Trophoblast cell (in vitro differentiated cells and primary cell): ENCODE measurements around the gene MBD3L2B.
A peak's percentile ranks its signal among the peaks of the same experiment; 100 is the strongest.
"Not testable (repeated sequence)": the region's sequence is repeated elsewhere in the genome, so short reads cannot be mapped to it uniquely, and the experiment has no call there.

ENCODE experiments used
- DNase-seq, 2 donors: peaks; one replicate each; pipeline ENCODE4 v3.0.0-alpha.2; 2016
- H2AFZ ChIP-seq: 2 replicates; pipeline ENCODE4 v1.6.1; 2013; ENCODE audit warnings: low read length, moderate library complexity, mild to moderate bottlenecking; ENCODE audit not compliant: insufficient read depth, poor library complexity
- H2AK5ac ChIP-seq: 2 replicates; pipeline ENCODE4 v1.6.1; 2013; ENCODE audit warnings: mild to moderate bottlenecking, low read length
- H2BK120ac ChIP-seq: 2 replicates; pipeline ENCODE4 v1.6.1; 2013; ENCODE audit warnings: low read length, mild to moderate bottlenecking, moderate library complexity; ENCODE audit not compliant: insufficient read depth, poor library complexity
- H2BK12ac ChIP-seq: 2 replicates; pipeline ENCODE4 v1.6.1; 2013; ENCODE audit warnings: mild to moderate bottlenecking, low read length, moderate library complexity
- H2BK5ac ChIP-seq: 2 replicates; pipeline ENCODE4 v1.6.1; 2013; ENCODE audit warnings: low read length, low read depth, moderate library complexity, mild to moderate bottlenecking; ENCODE audit not compliant: poor library complexity
- H3K14ac ChIP-seq: 2 replicates; pipeline ENCODE4 v1.6.1; 2013; ENCODE audit warnings: mild to moderate bottlenecking, low read length
- H3K18ac ChIP-seq: 2 replicates; pipeline ENCODE4 v1.6.1; 2013; ENCODE audit warnings: mild to moderate bottlenecking, low read length
- H3K23ac ChIP-seq: 2 replicates; pipeline ENCODE4 v1.6.1; 2013; ENCODE audit warnings: low read length
- H3K27ac ChIP-seq: 2 replicates; pipeline ENCODE4 v1.5.1; 2013; ENCODE audit warnings: low read depth, mild to moderate bottlenecking, inconsistent platforms, low read length, moderate library complexity
- H3K27me3 ChIP-seq: 2 replicates; pipeline ENCODE4 v1.6.1; 2013; ENCODE audit warnings: inconsistent platforms, mild to moderate bottlenecking, low read length, moderate library complexity; ENCODE audit not compliant: insufficient read depth
- H3K36me3 ChIP-seq, 2 experiments: 1 replicate in 1 of 2; 2 replicates in 1 of 2; pipeline ENCODE4 v1.6.1; 2013; ENCODE audit warnings: low read length in 2 of 2, mild to moderate bottlenecking in 2 of 2, moderate library complexity in 1 of 2; ENCODE audit not compliant: insufficient read depth in 2 of 2, control insufficient read depth in 1 of 2
- H3K4ac ChIP-seq: 2 replicates; pipeline ENCODE4 v1.6.1; 2013; ENCODE audit warnings: low read depth, mild to moderate bottlenecking, low read length, moderate library complexity
- H3K4me1 ChIP-seq, 2 experiments: 1 replicate in 1 of 2; 2 replicates in 1 of 2; pipeline ENCODE4 v1.6.1; 2013; ENCODE audit warnings: low read length in 2 of 2, mild to moderate bottlenecking in 2 of 2, moderate library complexity in 1 of 2; ENCODE audit not compliant: insufficient read depth in 2 of 2, control insufficient read depth in 1 of 2
- H3K4me2 ChIP-seq: 2 replicates; pipeline ENCODE4 v1.6.1; 2013; ENCODE audit warnings: inconsistent platforms, mild to moderate bottlenecking, low read length, moderate library complexity
- H3K4me3 ChIP-seq: 2 replicates; pipeline ENCODE4 v1.5.1; 2013; ENCODE audit warnings: mild to moderate bottlenecking, low read depth, low read length, inconsistent platforms
- H3K79me1 ChIP-seq: one replicate; pipeline ENCODE4 v1.6.1; 2013; ENCODE audit warnings: low read length
- H3K79me2 ChIP-seq: 2 replicates; pipeline ENCODE4 v1.6.1; 2013; ENCODE audit warnings: low read length, mild to moderate bottlenecking; ENCODE audit not compliant: control insufficient read depth, insufficient read depth, poor library complexity
- H3K9ac ChIP-seq: 2 replicates; pipeline ENCODE4 v1.6.1; 2013; ENCODE audit warnings: mild to moderate bottlenecking, low read length
- H3K9me3 ChIP-seq: 2 replicates; pipeline ENCODE4 v1.6.1; 2013; ENCODE audit warnings: low read depth, mild to moderate bottlenecking, control low read depth, inconsistent platforms, low read length; ENCODE audit not compliant: insufficient read depth
- H4K12ac ChIP-seq: 2 replicates; pipeline ENCODE4 v1.6.1; 2013; ENCODE audit warnings: low read depth, mild to moderate bottlenecking, low read length, moderate library complexity
- H4K8ac ChIP-seq: 2 replicates; pipeline ENCODE4 v1.6.1; 2013; ENCODE audit warnings: low read depth, mild to moderate bottlenecking, low read length, moderate library complexity
- H4K91ac ChIP-seq: one replicate; pipeline ENCODE4 v1.6.1; 2013; ENCODE audit warnings: low read depth, mild to moderate bottlenecking, low read length, moderate library complexity
- WGBS: extraction: QIAGEN DNeasy Blood & Tissue Kit; methylation state at CpG from one replicate; pipeline ENCODE4 v1.1.7; 2013; ENCODE audit warnings: missing lambda C conversion rate; ENCODE audit not compliant: insufficient read length, insufficient coverage; ENCODE audit errors: extremely low coverage; 5-methylcytosine and 5-hydroxymethylcytosine counted together

The MBD3L2B gene

DNA sequence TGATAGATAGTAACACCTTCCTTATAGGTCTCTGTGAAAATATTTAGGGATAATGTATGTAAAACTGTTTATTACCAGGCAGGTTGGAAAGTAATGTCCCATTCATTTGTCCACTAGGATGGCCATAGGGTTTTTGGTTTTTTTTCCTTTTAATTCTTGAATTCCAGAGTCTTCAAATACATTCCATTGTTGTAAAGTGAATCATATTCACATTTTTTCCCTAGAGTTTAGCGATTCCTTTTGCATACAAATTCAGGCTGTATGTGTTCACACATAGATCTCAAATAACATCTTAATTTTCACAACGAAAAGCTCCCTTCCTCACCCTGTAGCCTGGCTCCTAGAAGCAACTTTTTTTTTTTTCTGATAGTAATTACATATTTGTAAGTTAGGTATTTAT, 46.5 kb upstream of the MBD3L2B start:
- H3K23ac ChIP-seq = no peak overlapping the region
- H3K9me3 ChIP-seq = peaks cover 4% of the 10 kb centered on the region
- WGBS = no CpG with 5 or more reads among the region's 2 CpGs
- no peak overlapping the region for H2BK5ac ChIP-seq
- no peaks in the 10 kb centered on the region for H3K27me3 ChIP-seq
- no peak overlapping the region for H3K9ac ChIP-seq
- H3K4me2 ChIP-seq = no peak overlapping the region
- H3K4me3 ChIP-seq = no peak overlapping the region
- no peak overlapping the region for H2AFZ ChIP-seq
- H4K12ac ChIP-seq = no peak overlapping the region
- H4K91ac ChIP-seq = no peak overlapping the region
- peaks cover 6% of the 10 kb centered on the region for H3K79me1 ChIP-seq
- peaks cover 0 to 3% of the 10 kb centered on the region in 2 experiments for H3K4me1 ChIP-seq
- H4K8ac ChIP-seq = no peak overlapping the region
- no peak overlapping the region for H3K18ac ChIP-seq
- peaks cover 4% of the 10 kb centered on the region for H3K79me2 ChIP-seq
- H3K27ac ChIP-seq = no peak overlapping the region
- peaks cover 4 to 8% of the 10 kb centered on the region in 2 experiments for H3K36me3 ChIP-seq
- H2BK120ac ChIP-seq = no peak overlapping the region
- H3K14ac ChIP-seq = no peak overlapping the region
- peak in 1 of 2 donors; percentile 60 for DNase-seq
- H2AK5ac ChIP-seq = no peak overlapping the region
- no peak overlapping the region for H3K4ac ChIP-seq
- no peak overlapping the region for H2BK12ac ChIP-seq

DNA sequence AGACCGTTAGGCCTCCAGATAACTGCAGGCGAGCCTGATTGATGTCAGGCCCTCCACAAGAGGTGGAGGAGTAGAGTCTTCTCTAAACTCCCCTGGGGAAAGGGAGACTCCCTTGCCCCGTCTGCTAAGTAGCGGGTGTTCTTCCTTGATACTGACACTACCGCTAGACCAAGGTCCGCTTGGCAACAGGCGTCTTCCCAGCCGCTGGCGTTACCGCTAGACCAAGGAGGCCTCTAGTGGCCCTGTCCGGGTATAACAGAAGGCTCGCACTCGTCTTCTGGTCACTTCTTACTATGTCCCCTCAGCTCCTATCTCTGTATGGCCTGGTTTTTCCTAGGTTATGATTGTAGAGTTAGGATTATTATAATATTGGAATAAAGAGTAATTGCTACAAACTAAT, 45.9 kb upstream of the MBD3L2B start:
- H3K27me3 ChIP-seq, H3K4ac ChIP-seq: not testable (repeated sequence)

DNA sequence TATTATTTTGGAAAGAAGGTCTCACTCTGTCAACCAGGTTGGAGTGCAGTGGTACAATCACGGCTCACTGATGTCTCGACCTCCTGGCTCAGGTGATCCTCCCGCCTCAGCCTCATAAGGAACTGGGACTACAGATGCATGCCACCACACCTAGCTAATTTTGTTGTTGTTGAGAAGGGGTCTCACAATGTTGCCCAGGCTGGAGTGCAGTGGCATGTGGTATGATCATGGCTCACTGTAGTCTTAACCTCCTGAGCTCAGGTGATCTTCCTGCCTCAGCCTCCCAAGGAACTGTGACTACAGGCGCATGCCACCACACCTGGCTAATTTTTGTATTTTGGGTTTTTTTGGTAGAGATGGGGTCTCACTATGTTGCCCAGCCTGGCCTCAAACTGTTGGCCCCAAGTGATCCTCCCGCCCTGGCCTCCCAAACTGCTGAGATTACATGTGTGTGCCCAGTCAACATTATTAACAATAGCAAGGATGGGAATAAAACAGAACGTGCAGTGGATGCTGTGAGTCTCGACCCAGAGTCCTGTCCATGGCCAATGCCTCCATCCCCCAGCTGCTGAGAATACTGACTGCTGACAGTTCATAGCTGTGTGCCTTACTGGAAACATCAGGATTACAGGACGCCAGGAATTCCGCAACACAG, 42.7 kb upstream of the MBD3L2B start:
- no peaks in the 10 kb centered on the region for H3K27me3 ChIP-seq
- no peak overlapping the region for H4K8ac ChIP-seq
- H3K36me3 ChIP-seq = no peaks in the 10 kb centered on the region
- H3K79me1 ChIP-seq = no peaks in the 10 kb centered on the region
- H4K91ac ChIP-seq = no peak overlapping the region
- no peak overlapping the region for H3K27ac ChIP-seq
- H3K4me1 ChIP-seq = no peaks in the 10 kb centered on the region
- H2BK120ac ChIP-seq = no peak overlapping the region
- H4K12ac ChIP-seq = no peak overlapping the region
- H3K9ac ChIP-seq = no peak overlapping the region
- no peak overlapping the region for H3K4ac ChIP-seq
- no peak overlapping the region for H2BK12ac ChIP-seq
- no peak overlapping the region for H2AFZ ChIP-seq
- WGBS = no CpG with 5 or more reads among the region's 9 CpGs
- no peak overlapping the region for H3K18ac ChIP-seq
- DNase-seq = no peak
- H3K9me3 ChIP-seq = peaks cover 4% of the 10 kb centered on the region
- H3K4me2 ChIP-seq = no peak overlapping the region
- no peak overlapping the region for H2BK5ac ChIP-seq
- no peak overlapping the region for H3K14ac ChIP-seq
- no peak overlapping the region for H3K4me3 ChIP-seq
- no peak overlapping the region for H3K23ac ChIP-seq
- H3K79me2 ChIP-seq = no peaks in the 10 kb centered on the region
- no peak overlapping the region for H2AK5ac ChIP-seq

More for the DNA sequence above, 45.9 kb upstream of the MBD3L2B start:
- H2AK5ac ChIP-seq, H3K27ac ChIP-seq, H3K4me1 ChIP-seq, H4K12ac ChIP-seq, H3K9me3 ChIP-seq, H3K79me1 ChIP-seq, H3K36me3 ChIP-seq, H3K9ac ChIP-seq, H3K4me3 ChIP-seq, H3K4me2 ChIP-seq, H2AFZ ChIP-seq, H2BK5ac ChIP-seq, H3K79me2 ChIP-seq, H3K18ac ChIP-seq, H2BK120ac ChIP-seq, H2BK12ac ChIP-seq, H4K8ac ChIP-seq, H3K14ac ChIP-seq, H4K91ac ChIP-seq, H3K23ac ChIP-seq: not testable (repeated sequence)
- DNase-seq = peak; percentile 16 to 56
- WGBS = no CpG with 5 or more reads among the region's 13 CpGs

GRCh38 chr19:7063339-7063738, 42.1 kb upstream of the MBD3L2B start:
- Histone ChIP-seq H3K9me3 (peaks cover 4% of the 10 kb centered on the region), H3K36me3 (no peaks in the 10 kb centered on the region), H3K79me2 (no peaks in the 10 kb centered on the region), H3K9ac (no peak overlapping the region), H3K23ac (no peak overlapping the region), H3K4me3 (no peak overlapping the region), H3K4me1 (no peaks in the 10 kb centered on the region), H3K79me1 (no peaks in the 10 kb centered on the region), H3K4me2 (no peak overlapping the region), H4K12ac (no peak overlapping the region), H2BK12ac (no peak overlapping the region), H3K14ac (no peak overlapping the region), H4K8ac (no peak overlapping the region), H3K27me3 (no peaks in the 10 kb centered on the region), H3K27ac (no peak overlapping the region), H2BK120ac (no peak overlapping the region), H3K18ac (no peak overlapping the region), H2BK5ac (no peak overlapping the region), H3K4ac (no peak overlapping the region), H2AFZ (no peak overlapping the region), H2AK5ac (no peak overlapping the region), H4K91ac (no peak overlapping the region)
- WGBS = no CpG with 5 or more reads among the region's 4 CpGs
- DNase-seq = no peak
